Panc1 (cell line): ENCODE data around the gene ZG16B. TPM values are rescaled to one million over a fixed set of nuclear protein-coding genes. Genes with fewer than 3 reads are reported as not detected.

Experiments
- ATAC-seq: fragments of 200-7000 bp; cut with Tn5 transposase; 2 replicates; pipeline ENCODE4 v1.9.1; 2020; ENCODE audit warnings: mild to moderate bottlenecking, moderate library complexity
- BruUV-seq: library from RNA; stranded (reverse); fragments of 400-500 nt; replicated peaks from 2 replicates; lab custom pipeline; 2021; lab: Mats Ljungman, UMichigan
- CTCF ChIA-PET: fragments of 300-600 bp; sonication (Branson Sonifier 250); formaldehyde crosslinking; loops from one replicate; lab custom pipeline; 2022; ENCODE audit warnings: antibody characterized with exemption; lab: Charles Lee
- POLR2A ChIA-PET: fragments of 300-600 bp; sonication (Branson Sonifier 250); formaldehyde crosslinking; loops from one replicate; lab custom pipeline; 2022; ENCODE audit warnings: antibody characterized with exemption; lab: Charles Lee
- DNase-seq: peaks from one replicate; pipeline ENCODE4 v3.0.0-alpha.2; 2010; ENCODE audit warnings: low read depth, low spot score
- H3K27ac ChIP-seq: 2 replicates; pipeline ENCODE4 v1.5.1; 2011; ENCODE audit warnings: mild to moderate bottlenecking, low read length, inconsistent platforms
- H3K27me3 ChIP-seq: fragments of 200-500 bp; sonication (Bioruptor generic); 2 replicates; pipeline ENCODE4 v1.6.0; 2014; ENCODE audit warnings: low read length, inconsistent platforms; ENCODE audit not compliant: control insufficient read depth, insufficient read depth
- H3K36me3 ChIP-seq: fragments of 200-500 bp; sonication (Bioruptor generic); 2 replicates; pipeline ENCODE4 v1.5.1; 2014; ENCODE audit warnings: inconsistent platforms, mild to moderate bottlenecking, low read length, moderate library complexity; ENCODE audit not compliant: control insufficient read depth, insufficient read depth
- H3K4me1 ChIP-seq: 2 replicates; pipeline ENCODE4 v1.5.1; 2011; ENCODE audit warnings: inconsistent platforms, mild to moderate bottlenecking, low read length, moderate library complexity; ENCODE audit not compliant: control insufficient read depth, insufficient read depth
- H3K4me3 ChIP-seq, 2 experiments: 2 replicates each; pipeline ENCODE4 v1.5.1; 2011 to 2012; ENCODE audit warnings: low read depth in 2 of 2, low read length in 2 of 2, mild to moderate bottlenecking in 2 of 2, inconsistent platforms in 1 of 2, moderate library complexity in 1 of 2
- H3K9me3 ChIP-seq: fragments of 200-500 bp; sonication (Bioruptor generic); 2 replicates; pipeline ENCODE4 v1.5.1; 2014; ENCODE audit warnings: low read depth, mild to moderate bottlenecking, inconsistent platforms, low read length, moderate library complexity; ENCODE audit not compliant: control insufficient read depth, insufficient read depth
- POLR2AphosphoS5 ChIP-seq: IDR thresholded peaks from 2 replicates; pipeline ENCODE4 v1.6.1; 2012; ENCODE audit warnings: mild to moderate bottlenecking, low read depth, low read length, moderate library complexity
- SIN3A ChIP-seq: IDR thresholded peaks from 2 replicates; pipeline ENCODE4 v1.6.1; 2012; ENCODE audit warnings: low read depth, mild to moderate bottlenecking, low read length, moderate library complexity, borderline replicate concordance; ENCODE audit not compliant: insufficient read depth
- TCF7L2 ChIP-seq: IDR thresholded peaks from 2 replicates; pipeline ENCODE4 v1.6.1; 2011; ENCODE audit warnings: mild to moderate bottlenecking, low read depth, low read length, inconsistent platforms
- in situ Hi-C: cut with HindIII; loops from 2 replicates; pipeline ENCODE4 v1.10.0; 2016; ENCODE audit warnings: low sequenced_read_pairs, low pct_unique_long_range_greater_than_20kb
- intact Hi-C: fragments of 100-400 bp; cut with micrococcal nuclease; formaldehyde crosslinking; loops from one replicate; pipeline ENCODE4 v1.10.0; 2022; ENCODE audit not compliant: unreplicated experiment
- total RNA-seq: library from RNA; stranded (reverse); gene quantifications from one replicate; pipeline ENCODE4 v1.2.1, GENCODE V29; 2021; ENCODE audit not compliant: unreplicated experiment
- TF ChIP-seq, protein P1 (sequence below): fragments of 450-650 bp; IDR thresholded peaks from 2 replicates; pipeline ENCODE4 v1.5.1; 2017; ENCODE audit warnings: mild to moderate bottlenecking
- TF ChIP-seq, protein P2 (sequence below), 2 experiments: IDR thresholded peaks; 2 replicates each; pipeline ENCODE4 v1.6.1; 2011 to 2012; ENCODE audit warnings: low read depth in 2 of 2, control low read depth in 1 of 2, low read length in 1 of 2, mild to moderate bottlenecking in 1 of 2, moderate library complexity in 1 of 2; ENCODE audit not compliant: insufficient read depth in 1 of 2

Gene ZG16B
- total RNA-seq, 1 experiment from 2014 or later: 9.1 TPM

DNA sequence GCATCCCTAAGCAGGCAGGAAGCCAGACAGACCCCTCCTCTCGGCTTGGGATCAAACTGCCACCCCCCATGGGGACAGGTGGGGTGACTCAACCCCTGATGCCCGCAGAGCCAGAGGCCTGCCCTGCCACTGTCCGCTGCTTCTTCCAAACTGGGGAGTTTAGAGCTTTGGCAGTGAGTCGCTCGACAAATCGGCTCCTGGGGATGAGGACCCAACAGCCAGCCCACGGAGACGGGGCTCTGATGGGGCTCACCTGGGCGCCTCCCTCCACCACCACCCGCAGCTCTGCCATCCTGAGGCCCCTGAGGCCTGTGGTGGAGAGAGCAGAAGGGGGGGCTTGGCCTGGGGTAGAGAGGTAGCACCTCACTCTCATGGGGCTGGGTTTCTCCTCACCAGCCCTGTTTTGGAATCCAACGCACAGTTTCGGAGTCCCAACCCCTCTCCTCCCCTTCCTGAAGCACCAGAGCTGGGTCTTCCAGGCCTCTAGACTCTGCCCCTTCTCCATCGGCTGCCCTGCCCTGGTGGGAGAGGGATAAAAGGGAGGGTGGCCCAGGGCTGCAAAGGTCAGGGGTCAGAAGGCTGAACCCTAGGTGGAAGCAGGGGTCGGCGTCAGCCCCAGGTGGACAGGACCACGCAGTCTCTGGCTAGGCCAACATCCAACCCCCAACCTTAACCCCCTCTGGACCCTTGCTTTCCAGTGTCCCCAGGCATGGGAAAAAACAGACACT, 22.1 kb downstream of the ZG16B start:
- no peak overlapping the region for H3K4me3 ChIP-seq
- H3K27ac ChIP-seq: peak overlapping the region; percentile 60
- intact Hi-C loops: no loop called here
- ChIA-PET POLR2A (no interaction called here), CTCF (no interaction called here)
- in situ Hi-C loops: no loop called here
- ATAC-seq (no peak), DNase-seq (no peak)
- no TSS peak for BruUV-seq
- TF ChIP-seq TCF7L2: no peak
- no peak for TF ChIP-seq POLR2AphosphoS5
- TF ChIP-seq, protein P1, sequence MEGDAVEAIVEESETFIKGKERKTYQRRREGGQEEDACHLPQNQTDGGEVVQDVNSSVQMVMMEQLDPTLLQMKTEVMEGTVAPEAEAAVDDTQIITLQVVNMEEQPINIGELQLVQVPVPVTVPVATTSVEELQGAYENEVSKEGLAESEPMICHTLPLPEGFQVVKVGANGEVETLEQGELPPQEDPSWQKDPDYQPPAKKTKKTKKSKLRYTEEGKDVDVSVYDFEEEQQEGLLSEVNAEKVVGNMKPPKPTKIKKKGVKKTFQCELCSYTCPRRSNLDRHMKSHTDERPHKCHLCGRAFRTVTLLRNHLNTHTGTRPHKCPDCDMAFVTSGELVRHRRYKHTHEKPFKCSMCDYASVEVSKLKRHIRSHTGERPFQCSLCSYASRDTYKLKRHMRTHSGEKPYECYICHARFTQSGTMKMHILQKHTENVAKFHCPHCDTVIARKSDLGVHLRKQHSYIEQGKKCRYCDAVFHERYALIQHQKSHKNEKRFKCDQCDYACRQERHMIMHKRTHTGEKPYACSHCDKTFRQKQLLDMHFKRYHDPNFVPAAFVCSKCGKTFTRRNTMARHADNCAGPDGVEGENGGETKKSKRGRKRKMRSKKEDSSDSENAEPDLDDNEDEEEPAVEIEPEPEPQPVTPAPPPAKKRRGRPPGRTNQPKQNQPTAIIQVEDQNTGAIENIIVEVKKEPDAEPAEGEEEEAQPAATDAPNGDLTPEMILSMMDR: no peak
- TF ChIP-seq, protein P2, sequence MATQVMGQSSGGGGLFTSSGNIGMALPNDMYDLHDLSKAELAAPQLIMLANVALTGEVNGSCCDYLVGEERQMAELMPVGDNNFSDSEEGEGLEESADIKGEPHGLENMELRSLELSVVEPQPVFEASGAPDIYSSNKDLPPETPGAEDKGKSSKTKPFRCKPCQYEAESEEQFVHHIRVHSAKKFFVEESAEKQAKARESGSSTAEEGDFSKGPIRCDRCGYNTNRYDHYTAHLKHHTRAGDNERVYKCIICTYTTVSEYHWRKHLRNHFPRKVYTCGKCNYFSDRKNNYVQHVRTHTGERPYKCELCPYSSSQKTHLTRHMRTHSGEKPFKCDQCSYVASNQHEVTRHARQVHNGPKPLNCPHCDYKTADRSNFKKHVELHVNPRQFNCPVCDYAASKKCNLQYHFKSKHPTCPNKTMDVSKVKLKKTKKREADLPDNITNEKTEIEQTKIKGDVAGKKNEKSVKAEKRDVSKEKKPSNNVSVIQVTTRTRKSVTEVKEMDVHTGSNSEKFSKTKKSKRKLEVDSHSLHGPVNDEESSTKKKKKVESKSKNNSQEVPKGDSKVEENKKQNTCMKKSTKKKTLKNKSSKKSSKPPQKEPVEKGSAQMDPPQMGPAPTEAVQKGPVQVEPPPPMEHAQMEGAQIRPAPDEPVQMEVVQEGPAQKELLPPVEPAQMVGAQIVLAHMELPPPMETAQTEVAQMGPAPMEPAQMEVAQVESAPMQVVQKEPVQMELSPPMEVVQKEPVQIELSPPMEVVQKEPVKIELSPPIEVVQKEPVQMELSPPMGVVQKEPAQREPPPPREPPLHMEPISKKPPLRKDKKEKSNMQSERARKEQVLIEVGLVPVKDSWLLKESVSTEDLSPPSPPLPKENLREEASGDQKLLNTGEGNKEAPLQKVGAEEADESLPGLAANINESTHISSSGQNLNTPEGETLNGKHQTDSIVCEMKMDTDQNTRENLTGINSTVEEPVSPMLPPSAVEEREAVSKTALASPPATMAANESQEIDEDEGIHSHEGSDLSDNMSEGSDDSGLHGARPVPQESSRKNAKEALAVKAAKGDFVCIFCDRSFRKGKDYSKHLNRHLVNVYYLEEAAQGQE (IDR thresholded peaks at IDR 0.05; ENCODE audit: insufficient read depth in 1 of 2, low read depth in 2 of 2, low read length in 1 of 2): no peak
- no peak for TF ChIP-seq SIN3A
- H3K9me3 ChIP-seq: no peaks in the 10 kb centered on the region; the same call in 1 of the 2 replicates
- no peaks in the 10 kb centered on the region for H3K36me3 ChIP-seq
- no peaks in the 10 kb centered on the region for H3K27me3 ChIP-seq
- H3K4me1 ChIP-seq: peaks cover 29% of the 10 kb centered on the region

DNA sequence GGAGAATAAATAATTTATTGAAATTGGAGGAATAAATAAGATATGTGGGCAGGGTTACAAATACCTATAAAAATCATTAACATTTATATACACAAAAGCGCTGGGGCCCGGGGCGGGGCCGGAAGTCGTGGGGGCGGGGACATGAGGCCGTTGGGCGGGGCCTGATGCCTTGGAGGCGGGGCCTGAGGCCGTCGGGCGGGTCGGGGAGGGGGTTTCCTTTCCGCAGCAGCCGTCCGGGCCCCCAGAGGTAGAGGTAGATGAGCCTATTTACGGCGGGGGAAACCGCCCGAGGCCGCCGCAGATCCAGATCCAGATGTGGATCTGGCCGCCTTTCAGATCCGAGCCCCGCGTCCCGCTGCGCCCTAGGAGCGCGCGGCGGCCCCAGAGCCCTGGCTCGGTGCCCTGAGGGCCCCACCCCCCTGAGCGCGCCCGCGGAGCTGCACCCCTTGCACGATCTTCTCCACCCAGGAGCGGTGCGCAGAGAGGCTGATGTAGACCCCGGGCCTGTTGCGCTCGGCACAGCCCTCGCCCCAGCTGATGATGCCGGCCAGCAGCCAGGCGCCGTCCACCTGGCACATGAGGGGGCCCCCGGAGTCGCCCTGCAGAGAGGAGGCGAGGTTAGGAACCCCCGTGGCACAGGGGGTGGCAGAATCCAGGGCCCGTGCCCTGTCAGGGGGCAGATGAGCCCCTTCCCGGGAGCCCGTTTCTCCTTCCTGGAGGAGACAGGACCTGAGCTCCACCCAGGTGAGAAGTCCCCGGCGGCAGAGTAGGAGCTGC, 22.8 kb downstream of the ZG16B start:
- in situ Hi-C loops: no loop called here
- no peaks in the 10 kb centered on the region; the same call in 1 of the 2 replicates for H3K9me3 ChIP-seq
- BruUV-seq: no TSS peak
- DNase-seq (no peak), ATAC-seq (no peak)
- no peak overlapping the region for H3K4me3 ChIP-seq
- H3K4me1 ChIP-seq: peaks cover 24% of the 10 kb centered on the region
- H3K36me3 ChIP-seq: no peaks in the 10 kb centered on the region
- TF ChIP-seq, protein P2 (IDR thresholded peaks at IDR 0.05; ENCODE audit: insufficient read depth in 1 of 2, low read depth in 2 of 2, low read length in 1 of 2): no peak
- CTCF ChIA-PET: no interaction called here
- intact Hi-C loops: no loop called here
- POLR2A ChIA-PET: no interaction called here
- H3K27me3 ChIP-seq: no peaks in the 10 kb centered on the region
- H3K27ac ChIP-seq: peak overlapping the region; percentile 70; the same call in 1 of the 2 replicates
